ENCODE results near the gene CD44. TPM values are rescaled to one million over a fixed set of nuclear protein-coding genes. Genes with fewer than 3 reads are reported as not detected.

Gene CD44
- total and polyA plus RNA-seq, 10 of the 15 experiments (the other 5 are each of a cell fraction or from before 2014, with no cell fraction given): 57.1 to 293 (median 120) TPM

- TF ChIP-seq, protein P1, sequence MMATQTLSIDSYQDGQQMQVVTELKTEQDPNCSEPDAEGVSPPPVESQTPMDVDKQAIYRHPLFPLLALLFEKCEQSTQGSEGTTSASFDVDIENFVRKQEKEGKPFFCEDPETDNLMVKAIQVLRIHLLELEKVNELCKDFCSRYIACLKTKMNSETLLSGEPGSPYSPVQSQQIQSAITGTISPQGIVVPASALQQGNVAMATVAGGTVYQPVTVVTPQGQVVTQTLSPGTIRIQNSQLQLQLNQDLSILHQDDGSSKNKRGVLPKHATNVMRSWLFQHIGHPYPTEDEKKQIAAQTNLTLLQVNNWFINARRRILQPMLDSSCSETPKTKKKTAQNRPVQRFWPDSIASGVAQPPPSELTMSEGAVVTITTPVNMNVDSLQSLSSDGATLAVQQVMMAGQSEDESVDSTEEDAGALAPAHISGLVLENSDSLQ (IDR thresholded peaks at IDR 0.05): peak; percentile 78
- no peak for TF ChIP-seq BRCA1 (IDR thresholded peaks at IDR 0.05; ENCODE audit: low read depth, low read length)
- no peak for TF ChIP-seq ZNF207 (IDR thresholded peaks at IDR 0.05; ENCODE audit: borderline replicate concordance)
- TF ChIP-seq IKZF2 (IDR thresholded peaks at IDR 0.05): peak; percentile 26 to 43; a peak in 2 of 4 replicates
- TF ChIP-seq TBL1XR1 (IDR thresholded peaks at IDR 0.05; ENCODE audit: low read depth, low read length): peak; percentile 78; the same call in 1 of the 2 replicates
- TF ChIP-seq IKZF1 (conservative IDR thresholded peaks at IDR 0.05): no peak
- no peak for TF ChIP-seq MYB (IDR thresholded peaks at IDR 0.05; ENCODE audit: borderline replicate concordance, low read depth, low read length)
- TF ChIP-seq FOXK2 (IDR thresholded peaks at IDR 0.05): no peak
- TF ChIP-seq GATAD2B (conservative IDR thresholded peaks at IDR 0.05; ENCODE audit: low read depth): no peak
- TF ChIP-seq POU2F2 (IDR thresholded peaks at IDR 0.05; ENCODE audit: borderline replicate concordance, low read depth, low read length): no peak
- TF ChIP-seq SIN3A (IDR thresholded peaks at IDR 0.05; ENCODE audit: low read depth, low read length): no peak
- peak; percentile 41; the same call in 1 of the 2 replicates for TF ChIP-seq POLR2A (IDR thresholded peaks at IDR 0.05; ENCODE audit: low read depth, low read length)
- TF ChIP-seq HSF1 (IDR thresholded peaks at IDR 0.05; ENCODE audit: low read depth, low read length): no peak
- no peak for TF ChIP-seq DPF2 (IDR thresholded peaks at IDR 0.05)
- TF ChIP-seq KLF5 (IDR thresholded peaks at IDR 0.05; ENCODE audit: partially characterized antibody): no peak
- TF ChIP-seq CTCF (IDR thresholded peaks at IDR 0.05 in 2 of 3, conservative IDR thresholded peaks at IDR 0.05 in 1 of 3; ENCODE audit: control insufficient read depth in 2 of 3, extremely low read depth in 1 of 3, insufficient read depth in 1 of 3, low read depth in 3 of 3, low read length in 3 of 3): no peak
- TF ChIP-seq CBX3 (IDR thresholded peaks at IDR 0.05; ENCODE audit: borderline replicate concordance, low read depth): no peak
- TF ChIP-seq ZNF622 (IDR thresholded peaks at IDR 0.05): no peak
- TF ChIP-seq RAD21 (IDR thresholded peaks at IDR 0.05; ENCODE audit: insufficient read depth, low read depth, low read length): no peak
- TF ChIP-seq PAX8 (IDR thresholded peaks at IDR 0.05): no peak
- TF ChIP-seq, protein P2, sequence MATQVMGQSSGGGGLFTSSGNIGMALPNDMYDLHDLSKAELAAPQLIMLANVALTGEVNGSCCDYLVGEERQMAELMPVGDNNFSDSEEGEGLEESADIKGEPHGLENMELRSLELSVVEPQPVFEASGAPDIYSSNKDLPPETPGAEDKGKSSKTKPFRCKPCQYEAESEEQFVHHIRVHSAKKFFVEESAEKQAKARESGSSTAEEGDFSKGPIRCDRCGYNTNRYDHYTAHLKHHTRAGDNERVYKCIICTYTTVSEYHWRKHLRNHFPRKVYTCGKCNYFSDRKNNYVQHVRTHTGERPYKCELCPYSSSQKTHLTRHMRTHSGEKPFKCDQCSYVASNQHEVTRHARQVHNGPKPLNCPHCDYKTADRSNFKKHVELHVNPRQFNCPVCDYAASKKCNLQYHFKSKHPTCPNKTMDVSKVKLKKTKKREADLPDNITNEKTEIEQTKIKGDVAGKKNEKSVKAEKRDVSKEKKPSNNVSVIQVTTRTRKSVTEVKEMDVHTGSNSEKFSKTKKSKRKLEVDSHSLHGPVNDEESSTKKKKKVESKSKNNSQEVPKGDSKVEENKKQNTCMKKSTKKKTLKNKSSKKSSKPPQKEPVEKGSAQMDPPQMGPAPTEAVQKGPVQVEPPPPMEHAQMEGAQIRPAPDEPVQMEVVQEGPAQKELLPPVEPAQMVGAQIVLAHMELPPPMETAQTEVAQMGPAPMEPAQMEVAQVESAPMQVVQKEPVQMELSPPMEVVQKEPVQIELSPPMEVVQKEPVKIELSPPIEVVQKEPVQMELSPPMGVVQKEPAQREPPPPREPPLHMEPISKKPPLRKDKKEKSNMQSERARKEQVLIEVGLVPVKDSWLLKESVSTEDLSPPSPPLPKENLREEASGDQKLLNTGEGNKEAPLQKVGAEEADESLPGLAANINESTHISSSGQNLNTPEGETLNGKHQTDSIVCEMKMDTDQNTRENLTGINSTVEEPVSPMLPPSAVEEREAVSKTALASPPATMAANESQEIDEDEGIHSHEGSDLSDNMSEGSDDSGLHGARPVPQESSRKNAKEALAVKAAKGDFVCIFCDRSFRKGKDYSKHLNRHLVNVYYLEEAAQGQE (IDR thresholded peaks at IDR 0.05; ENCODE audit: low read depth, low read length): 0 out of 2 replicates have a peak, but pooled peaks have one; percentile 19
- no peak for TF ChIP-seq NRF1 (conservative IDR thresholded peaks at IDR 0.05; ENCODE audit: low read depth, low read length)
- TF ChIP-seq TCF3 (IDR thresholded peaks at IDR 0.05; ENCODE audit: borderline replicate concordance, insufficient read depth, low read depth, low read length): no peak
Observed at GRCh38 chr11:35165423-35166368, 26.7 kb downstream of the CD44 start (continued).

Measured in GM12878 (cell line).